ENCODE results near the gene MAPK7.

MAPK7 gene

DNA sequence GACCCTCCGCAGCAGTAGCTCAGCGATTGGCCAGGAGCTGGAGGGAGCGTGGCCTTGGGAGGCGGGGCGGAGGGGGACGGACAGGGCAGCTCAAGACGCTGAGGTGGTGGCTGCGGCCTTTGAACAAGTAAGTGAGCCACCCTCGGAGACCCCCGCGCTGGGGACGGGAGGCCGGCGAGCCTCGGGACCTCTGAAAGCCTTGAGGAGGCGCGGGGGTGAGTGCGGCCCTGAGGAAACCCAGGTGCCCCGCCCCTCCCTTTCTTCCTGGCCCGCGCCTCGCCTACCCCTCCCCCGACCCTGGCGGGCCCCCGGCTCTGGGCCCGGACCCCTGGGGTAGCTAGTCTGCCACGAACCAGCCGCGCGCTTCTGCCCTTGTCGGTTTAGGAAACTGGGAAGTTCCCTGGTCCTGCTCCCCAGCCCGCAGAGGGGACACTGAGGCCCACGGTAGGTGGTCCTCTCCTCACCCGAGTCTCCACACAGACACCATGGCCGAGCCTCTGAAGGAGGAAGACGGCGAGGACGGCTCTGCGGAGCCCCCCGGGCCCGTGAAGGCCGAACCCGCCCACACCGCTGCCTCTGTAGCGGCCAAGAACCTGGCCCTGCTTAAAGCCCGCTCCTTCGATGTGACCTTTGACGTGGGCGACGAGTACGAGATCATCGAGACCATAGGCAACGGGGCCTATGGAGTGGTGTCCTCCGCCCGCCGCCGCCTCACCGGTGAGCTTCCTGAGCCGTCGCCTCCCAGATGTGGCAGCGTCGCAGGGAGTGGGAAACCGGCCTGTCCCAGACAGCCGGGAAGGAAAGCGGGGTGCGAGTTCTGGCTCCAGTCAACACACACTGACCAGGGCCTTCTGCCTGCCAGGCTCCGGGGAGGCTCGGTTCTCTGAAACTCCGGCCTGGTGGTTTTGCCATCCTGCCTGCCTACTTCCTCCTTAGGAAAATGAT lies at the start of gene MAPK7:
Gene MAPK7 (plus strand): TSS at position 83 of the 945 bp plus-strand sequence. CDS start 403 bp downstream, at position 486.
- no peak for DNase-seq

DNA sequence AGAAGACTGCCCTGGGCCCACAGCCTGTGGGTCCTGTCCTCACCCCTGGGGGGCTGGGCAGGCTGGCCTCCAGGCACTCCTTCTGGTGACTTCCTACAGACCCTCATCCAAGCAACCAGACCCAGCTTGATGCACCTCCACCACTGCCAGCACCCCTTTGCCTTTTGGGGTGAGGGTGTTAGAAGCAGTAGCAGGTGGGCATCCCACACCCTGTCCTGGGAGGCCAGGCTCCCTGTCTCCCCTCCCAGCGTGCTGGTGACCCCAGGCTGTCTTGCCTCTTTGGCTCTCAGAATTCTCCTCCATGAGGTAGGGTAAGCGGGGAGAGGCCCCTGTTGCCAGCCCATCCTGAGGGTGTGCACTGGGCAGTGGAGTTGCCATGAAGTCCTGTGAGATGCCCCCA lies 49.2 kb upstream of the MAPK7 start:
- DNase-seq, result no peak

DNA sequence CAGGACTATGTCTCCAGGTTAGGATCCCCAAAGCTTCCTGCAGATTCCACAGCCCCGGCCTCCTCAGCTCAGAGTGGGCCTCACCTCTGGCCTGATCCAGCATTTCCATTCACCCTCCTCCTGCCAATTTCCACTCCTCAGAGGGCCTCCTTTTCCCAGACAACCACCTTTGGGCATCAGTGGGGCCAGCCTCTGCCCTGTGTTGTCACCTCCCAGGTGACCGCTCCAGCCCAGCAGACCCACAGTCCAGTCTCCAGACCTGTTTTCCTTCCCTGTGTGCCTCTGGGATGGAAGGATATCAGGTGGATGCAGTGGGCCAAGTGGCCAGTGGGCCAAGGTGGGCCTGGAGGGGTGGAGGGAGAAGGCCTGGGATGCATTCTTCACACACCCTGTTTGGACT lies 48.5 kb upstream of the MAPK7 start:
- no peak for DNase-seq

DNA sequence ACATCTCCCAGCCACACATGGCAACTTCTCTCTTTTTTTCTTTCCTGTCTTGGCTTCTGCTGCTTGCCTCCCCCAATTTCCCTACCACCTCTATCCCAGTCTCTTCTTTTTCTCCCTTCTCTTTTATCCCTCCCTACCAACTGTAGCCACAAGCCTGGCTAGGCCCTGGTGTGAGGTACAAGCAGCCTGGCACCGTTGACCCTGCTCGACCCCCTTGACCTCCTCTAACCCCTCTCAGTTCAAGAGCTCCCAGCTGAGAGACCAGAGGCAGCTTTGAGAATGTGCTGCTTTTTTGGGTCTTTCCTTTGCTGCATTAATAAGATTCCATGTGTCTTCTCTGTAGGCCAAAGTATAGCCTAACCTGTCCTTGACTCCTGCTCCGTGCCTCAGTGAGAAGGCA lies 48.0 kb upstream of the MAPK7 start:
- DNase-seq, result no peak

DNA sequence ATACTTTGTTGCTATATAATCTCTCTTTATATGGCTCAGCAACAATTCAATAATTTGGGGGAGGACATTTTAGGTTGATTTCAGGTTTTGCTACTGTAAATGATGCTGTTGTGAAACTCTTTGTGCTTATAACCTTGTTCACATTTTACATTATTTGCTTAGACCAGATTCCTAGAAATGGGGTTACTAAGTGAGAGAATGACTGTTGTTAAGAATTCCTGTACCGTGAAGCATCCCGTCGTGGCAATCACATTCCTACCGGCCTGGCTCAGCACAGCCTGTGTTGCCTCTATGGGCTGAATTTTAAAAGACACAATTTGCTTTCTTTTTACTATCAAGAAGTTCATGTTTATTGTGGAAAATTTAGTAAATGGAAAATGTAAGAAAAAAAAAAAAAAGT lies 47.2 kb upstream of the MAPK7 start:
- DNase-seq, result no peak

DNA sequence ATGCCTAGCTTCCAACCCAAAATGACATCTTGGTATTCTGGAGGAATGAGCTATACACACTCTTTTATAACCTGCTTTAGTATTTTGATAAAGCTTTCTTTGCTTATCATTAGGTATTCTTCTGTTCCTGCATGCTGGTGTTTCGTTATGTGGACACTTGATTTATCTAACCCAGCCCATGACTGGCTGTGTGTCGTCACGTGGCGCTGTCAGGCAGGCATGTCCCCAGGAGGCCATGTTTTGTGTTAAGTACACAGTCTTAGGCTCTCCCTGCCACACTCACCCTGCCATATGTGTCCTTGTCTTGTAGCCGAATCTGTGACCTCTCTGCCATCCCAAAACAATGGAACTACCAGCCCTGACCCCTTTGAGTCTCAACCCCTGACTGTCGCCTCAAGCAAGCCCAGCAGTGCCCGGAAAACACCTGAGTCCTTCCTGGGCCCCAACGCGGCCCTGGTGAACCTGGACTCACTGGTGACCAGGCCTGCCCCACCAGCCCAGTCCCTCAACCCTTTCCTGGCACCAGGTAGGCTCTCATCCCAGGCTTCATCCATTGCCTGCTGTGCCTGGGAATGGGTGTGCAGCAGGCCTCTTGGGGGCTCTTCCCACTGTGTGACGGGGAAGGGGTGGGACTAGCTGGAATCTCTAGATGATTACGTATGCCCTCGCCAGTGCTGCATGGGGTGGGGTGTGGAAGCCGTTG lies 46.6 kb upstream of the MAPK7 start:
- DNase-seq, result peak; percentile 75

DNA sequence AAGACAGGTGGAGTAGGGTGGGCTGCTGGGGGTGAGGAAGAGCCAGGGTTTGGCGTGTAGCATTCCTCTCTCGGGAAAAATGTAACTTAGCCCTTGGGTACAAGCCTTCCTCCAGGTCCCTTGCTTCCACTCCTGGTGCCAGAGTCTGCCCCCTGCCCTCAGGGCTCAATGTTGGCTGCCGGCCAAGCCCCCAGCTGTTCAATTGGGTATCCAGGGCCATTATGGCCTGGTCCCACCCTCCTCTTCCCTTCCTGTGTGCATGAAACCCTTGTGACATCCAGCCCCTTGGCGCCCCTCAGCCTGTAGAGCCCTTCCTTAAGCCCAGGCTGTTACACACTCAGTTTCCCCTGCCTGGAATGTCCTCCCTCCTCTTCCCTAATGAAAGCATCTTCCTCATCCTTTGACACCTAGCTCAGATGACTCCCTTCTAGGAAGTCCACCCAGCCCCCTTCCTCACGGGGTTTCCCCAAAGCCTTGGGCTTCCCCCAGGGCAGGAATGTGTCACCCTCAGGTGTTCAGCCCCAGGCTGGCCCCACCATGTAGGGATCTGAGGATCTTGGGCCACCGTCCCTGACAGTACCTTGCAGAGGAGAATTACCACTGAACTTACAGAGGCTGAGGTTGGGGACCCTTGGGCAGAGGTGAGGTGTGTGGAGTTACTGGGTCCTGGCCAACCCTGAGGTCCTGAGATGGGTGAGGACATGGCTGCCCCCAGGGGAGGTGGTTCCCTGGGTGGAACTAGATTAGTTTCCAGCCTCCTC lies 45.7 kb upstream of the MAPK7 start:
- DNase-seq, result no peak

DNA sequence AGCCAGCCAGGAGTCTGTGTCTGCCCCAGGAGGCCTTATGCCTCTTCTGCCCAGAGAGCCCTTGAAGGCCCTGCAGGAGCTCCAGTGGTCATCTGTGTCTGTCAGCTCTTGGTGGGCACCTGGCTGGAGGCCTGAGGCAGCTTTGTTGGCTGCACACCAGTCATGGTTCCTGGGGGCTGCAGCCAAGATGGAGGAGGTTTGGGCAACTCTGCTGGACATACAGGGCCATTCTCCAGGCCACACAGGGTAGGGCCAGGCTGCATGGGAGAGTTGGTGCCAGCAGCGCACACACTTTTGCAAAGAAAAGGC lies 45.2 kb upstream of the MAPK7 start:
- no peak for DNase-seq

DNA sequence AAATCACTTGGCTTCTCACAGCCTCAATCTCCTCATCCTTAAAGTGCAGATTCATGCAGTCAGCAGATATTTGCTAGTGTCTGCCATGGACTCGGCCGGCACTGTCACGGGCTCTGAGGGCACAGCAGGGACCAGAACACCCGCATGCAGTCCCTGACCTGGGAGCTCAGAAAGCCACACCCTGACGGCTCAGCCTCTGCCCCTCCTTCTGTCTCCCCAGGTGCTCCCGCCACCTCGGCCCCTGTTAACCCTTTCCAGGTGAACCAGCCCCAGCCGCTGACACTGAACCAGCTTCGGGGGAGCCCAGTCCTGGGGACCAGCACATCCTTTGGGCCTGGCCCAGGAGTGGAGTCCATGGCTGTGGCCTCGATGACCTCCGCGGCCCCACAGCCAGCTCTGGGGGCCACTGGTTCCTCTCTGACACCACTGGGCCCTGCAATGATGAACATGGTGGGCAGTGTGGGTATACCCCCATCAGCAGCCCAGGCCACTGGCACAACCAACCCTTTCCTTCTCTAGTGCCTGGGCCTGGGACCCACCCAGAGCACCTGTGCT lies 44.5 kb upstream of the MAPK7 start:
- DNase-seq, result no peak

DNA sequence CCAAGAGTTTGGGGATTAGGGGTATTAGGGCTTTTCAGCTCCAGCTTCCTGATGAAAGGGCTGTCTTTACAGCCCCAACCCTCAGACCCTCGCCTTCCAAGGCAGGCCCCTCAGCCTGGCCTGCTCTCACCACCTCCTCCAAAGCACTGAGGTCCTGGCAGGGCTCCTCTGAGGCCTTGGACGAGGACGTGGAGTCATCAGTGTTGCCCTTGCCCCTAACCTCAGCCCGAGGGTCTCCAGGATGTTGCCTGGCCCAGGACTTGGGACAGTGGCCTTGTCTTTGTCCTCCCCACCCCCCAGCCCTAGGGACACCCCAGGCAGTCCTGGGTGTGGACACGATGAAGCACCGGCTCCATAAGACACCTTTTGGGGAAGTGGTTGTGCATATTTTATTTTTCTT lies 44.0 kb upstream of the MAPK7 start:
- DNase-seq, result no peak

DNA sequence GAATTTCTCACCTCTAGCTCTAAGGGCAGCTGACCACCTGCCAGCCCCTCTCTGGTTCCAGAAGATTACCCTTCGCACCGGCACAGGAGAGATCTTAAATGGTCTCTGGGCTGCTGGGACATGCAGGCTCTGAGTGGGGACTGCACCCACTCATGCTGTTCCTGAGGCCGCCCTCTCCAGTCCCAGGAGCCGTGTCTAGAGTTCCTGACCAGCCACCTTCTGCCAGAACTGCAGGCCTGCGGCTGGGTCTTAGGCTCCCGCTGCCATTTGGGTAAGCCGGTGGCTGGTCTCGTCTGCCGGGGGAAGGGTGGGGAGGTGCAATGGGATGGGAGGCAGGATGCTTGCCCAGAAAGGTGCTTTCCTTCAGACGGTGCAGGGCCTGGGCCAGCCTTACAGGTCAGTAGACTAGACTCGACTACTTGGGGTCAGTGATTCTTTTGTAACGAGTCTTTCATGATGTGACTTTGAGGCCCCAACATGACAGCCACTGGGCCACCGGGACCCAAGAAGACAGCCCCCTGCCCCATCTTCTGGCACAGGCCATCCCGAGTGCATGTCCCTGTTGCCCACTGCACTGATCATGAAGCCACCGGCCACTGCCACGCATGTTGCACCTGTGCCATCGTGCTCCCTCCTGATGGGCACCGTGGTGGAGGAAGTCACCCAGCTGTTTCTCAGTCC lies 42.2 kb upstream of the MAPK7 start:
- no peak for DNase-seq

DNA sequence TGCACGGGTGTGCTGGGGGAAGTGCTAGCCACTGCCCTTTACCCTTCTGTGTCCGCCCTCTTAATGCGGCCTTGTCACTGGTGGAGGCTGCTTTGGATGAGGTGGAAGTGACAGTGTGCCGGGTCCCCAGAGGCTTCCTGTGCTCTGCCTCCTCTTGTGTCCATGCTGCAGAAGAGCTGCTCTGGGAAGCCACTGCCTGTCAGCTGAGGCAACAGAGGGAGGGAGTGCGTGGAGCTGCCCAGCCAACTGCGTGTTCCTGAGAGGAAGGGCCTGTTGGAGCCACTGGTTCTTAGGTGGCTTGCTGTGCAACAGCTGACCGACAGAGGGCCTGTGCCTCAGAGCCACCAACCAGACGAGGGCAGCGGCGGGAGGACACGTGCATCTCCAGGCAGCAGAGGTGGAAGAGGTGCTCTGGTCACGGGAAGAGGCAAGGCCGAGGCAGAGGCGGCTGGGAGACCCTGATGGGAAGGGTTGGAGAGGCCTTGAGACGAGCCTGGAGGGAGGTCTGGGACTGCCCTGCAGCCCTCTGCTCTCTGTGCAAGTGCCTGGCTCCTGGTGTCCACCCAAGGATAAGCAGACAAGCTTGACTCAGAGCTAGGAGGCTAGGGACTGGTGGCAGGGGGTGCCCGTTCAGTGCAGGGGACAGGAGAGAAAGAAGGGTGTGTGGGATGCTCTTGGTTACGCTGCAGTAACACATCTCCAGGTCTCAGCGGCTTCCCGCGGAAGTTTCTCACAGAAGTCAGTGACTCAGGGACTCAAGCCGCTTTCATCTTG lies 41.2 kb upstream of the MAPK7 start:
- no peak for DNase-seq

DNA sequence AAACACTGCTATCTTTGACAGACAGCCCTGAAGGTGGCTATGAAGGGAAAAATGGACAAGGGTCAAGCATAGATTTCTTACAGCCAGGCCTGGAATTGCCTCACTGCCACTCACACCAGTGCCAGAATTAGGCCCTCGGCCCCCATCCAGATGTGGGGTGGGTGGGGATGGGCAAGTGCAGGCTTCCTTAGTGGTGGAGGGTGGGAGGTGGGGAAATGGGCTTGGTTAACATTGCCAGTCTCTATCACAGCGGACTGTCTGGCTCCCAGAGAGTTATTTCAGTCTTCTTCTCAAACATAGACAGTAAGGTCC lies 40.6 kb upstream of the MAPK7 start:
- no peak for DNase-seq

DNA sequence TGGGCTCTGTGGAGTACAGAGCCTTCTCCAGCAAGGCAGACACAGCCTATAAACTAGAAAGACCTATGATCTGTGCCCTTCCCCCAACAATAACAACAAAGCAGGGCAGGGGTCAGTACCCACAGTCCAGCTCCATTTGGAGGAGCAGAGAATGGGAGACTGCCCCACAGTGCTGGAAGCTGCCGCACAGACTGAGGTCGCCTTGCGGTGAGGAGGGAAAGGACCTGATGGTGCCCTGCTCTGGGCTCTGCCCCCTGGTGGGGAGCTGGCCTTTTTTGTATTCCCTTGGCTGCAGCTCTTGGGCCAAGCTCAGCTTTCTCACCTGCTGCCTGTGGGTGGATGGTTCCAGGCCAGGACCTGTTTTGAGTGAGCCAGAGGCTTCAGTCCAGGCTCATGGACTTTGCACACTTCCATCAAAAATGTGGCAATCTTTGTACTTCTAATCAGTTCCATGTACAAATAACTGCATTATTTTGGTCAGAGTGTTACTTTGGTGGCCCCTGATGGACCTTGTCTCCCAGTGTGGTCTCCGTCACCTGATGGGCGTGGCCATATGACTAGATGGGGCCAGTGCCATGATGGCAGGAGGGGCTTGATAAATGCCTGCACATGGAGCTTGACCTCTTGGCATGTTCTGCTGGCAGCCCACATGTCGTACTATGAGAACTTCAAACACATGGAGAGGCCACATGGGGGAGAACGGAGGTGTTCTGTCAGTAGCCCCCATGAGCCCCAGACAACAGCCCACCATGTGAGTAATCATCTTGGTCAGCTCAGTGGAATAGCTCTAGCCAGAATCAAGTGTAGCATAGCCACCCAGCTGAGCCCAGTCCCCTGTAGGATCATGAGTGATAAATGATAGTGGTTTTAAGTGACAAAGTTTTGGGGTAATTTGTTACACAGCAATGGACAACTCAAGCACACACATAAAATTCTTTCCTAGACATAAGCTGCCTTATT lies 40.0 kb upstream of the MAPK7 start:
- peak; percentile 80 for DNase-seq

DNA sequence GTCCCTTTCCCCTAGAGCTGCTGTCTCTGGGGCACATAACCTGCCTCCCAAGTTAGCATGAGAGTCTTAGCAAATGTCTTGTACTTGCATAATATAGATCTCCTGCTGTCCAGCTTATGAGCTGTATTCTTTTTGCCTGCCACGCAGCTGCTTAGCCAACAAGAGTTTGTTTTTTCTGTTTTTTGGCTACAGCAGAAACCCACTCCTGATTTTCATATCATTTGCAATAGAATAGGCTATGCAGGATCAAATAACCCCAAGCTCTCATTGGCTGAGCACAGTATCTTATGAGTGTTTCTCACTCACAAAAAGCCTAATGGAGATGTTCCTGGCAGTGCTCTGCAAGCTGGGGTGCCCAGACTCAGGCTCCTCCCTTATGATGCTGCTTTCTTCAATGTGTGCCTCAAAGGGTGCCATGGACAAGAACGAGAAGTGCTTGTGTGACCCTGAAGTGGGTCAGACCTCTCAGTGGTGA lies 38.9 kb upstream of the MAPK7 start:
- DNase-seq, result no peak

DNA sequence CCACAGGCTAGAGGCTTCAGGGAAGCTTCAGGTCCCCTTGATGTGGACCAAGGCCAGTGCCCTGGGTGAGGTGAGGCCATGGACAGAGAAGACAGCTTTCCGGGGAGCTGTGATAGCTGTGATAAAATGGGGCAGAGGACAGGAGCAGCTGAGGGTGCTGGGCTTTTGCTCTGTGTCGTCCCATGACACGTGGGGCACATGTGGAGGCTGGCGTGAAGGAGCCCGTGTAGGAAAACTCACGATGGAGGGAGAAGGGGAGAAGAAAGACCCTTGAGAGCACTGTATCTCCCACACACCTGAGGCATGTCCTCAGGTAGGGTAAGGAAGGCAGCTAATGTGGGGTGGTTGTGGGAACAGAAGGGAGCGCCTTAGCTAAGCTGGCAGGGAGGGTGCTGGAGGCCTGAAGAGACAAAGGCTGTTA lies 37.1 kb upstream of the MAPK7 start:
- no peak for DNase-seq

DNA sequence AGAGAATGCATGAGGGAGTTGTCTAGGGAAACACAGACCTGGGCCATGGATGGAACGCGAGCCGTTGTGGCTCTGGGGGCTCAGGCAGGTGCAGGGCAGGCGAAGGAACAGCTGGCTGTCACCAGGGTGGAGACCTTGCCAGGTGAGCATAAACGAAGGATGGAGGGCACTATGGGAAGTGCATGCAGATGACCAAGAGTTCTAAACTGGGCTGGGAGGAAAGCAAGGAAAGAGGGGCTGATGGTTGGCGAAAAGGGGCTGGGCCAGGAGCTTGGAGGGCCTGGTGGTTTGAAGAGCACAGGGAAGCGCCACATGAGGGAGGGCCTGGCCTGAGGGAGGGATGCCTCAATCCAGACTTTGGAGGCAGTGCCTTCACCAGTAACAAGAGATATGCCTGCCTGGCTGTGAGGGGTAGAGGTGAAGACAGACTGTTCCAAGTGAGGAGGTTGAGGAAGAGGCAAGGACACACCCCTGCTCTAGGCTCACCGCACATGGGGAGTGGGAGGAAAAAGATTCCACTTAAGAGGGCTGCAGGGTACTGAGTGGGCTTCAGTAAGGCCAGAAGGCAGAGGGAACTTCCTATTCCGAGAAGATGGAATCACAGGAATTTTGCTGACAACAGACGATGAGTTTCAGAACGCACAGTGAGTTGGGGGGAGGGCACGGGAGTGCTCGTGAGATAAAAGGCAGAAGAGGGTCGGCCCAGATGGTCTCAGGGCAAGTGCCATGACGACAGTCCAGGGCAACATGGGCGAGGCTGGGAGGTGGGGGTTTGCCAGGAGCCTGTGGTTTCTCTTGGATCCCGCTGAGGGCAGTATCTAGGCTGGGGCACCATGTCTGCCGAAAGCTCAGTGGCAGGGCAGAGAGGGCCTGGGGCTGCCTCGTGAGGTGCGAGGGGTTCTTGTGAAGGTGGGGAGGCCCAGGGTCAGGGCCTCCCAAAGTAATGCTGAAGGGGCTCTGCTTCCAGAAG lies 36.4 kb upstream of the MAPK7 start:
- peak; percentile 61 for DNase-seq

DNA sequence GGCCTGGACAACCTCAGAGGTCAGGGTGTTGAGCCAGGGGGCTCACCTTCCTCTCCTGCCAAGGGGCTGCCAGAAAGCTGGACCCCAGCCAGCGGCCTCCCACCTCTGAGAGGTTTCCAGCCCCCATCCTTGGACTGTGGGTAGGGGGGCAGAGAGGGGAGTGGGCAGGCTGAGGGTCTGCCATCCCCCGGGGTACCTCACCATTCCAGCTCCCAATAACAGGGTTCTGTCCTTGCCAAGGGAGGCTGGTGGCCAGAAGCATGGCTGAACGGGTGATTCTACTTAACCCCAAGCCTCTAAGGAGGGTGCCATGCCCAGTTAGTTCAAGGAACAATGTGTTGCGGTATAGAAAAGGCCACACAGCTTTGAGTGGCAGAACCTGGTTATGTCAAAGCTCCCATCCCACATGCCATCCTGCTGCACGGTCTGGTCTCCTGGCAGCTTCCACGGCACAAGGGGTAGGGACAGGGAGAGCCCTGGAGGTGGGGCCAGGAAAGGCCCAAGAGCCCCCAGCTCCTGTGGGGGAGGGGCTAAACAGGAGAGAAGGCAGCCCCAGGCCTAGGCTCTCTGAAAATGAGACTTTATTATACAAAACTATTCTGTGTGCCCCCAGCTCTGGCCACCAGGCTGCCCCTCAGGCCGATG lies 35.6 kb upstream of the MAPK7 start:
- no peak for DNase-seq

DNA sequence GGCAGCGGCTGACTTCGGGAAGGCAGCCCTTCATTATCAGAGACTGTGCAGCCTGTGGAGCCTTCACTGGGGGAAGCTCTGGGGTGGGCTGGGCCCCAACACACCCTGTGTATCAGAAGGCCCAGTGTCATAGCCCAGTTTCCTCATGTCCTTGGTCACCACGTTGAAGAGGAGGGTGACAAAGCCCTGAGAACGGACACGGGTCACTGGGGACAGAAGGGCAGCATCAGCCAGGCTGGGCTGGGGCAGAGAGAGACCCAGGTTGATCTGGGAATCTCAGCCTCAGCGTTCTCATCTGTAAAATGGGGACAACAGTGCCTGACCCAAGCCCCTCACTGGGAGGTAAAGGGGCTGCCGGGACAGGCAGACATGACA lies 35.1 kb upstream of the MAPK7 start:
- peak; percentile 62 for DNase-seq
